ENCODE results near the gene CCDC142. TPM values are rescaled to one million over a fixed set of nuclear protein-coding genes. Genes with fewer than 3 reads are reported as not detected.
"Not testable (repeated sequence)": the region's sequence is repeated elsewhere in the genome, so short reads cannot be mapped to it uniquely, and the experiment has no call there.

CCDC142 gene
- total RNA-seq, 1 experiment from 2014 or later: 7.8 TPM

GRCh38 chr2:74499267-74499939 is 16.6 kb upstream of the CCDC142 start, which contains the start of gene LBX2:
Gene LBX2 (minus strand): TSS chr2:74499603. CDS start chr2:74499537, 66 bp downstream.
- DNase-seq (ENCODE audit: low read depth): no peak

- peak; percentile 65 for DNase-seq (ENCODE audit: low read depth)
These were observed 15.9 kb upstream of the CCDC142 start for GRCh38 chr2:74498500-74499266.

- peak; percentile 24 for DNase-seq (ENCODE audit: low read depth)
These were observed 15.1 kb upstream of the CCDC142 start for GRCh38 chr2:74497777-74498499.

GRCh38 chr2:74496997-74497776 is 14.4 kb upstream of the CCDC142 start:
- no peak for DNase-seq (ENCODE audit: low read depth)

- DNase-seq (ENCODE audit: low read depth): no peak
These were observed 12.6 kb upstream of the CCDC142 start for GRCh38 chr2:74495440-74495839.

GRCh38 chr2:74493546-74493945 is 10.7 kb upstream of the CCDC142 start:
- peak; percentile 46 for DNase-seq (ENCODE audit: low read depth)

GRCh38 chr2:74491648-74492544 is 9.1 kb upstream of the CCDC142 start:
- no peak for DNase-seq (ENCODE audit: low read depth)

- DNase-seq (ENCODE audit: low read depth): no peak
These were observed 7.1 kb upstream of the CCDC142 start for GRCh38 chr2:74489906-74490305.

GRCh38 chr2:74488643-74489481 is 6.1 kb upstream of the CCDC142 start:
- no peak for DNase-seq (ENCODE audit: low read depth)

GRCh38 chr2:74486141-74486540 is 3.3 kb upstream of the CCDC142 start:
- no peak for DNase-seq (ENCODE audit: low read depth)

- DNase-seq (ENCODE audit: low read depth): not testable (repeated sequence)
These were observed 922 bp upstream of the CCDC142 start for GRCh38 chr2:74483675-74484164.

- DNase-seq (ENCODE audit: low read depth): no peak
These were observed 617 bp downstream of the CCDC142 start for GRCh38 chr2:74481961-74482800.

GRCh38 chr2:74481431-74481830 is 1.4 kb downstream of the CCDC142 start:
- no peak for DNase-seq (ENCODE audit: low read depth)

- no peak for DNase-seq (ENCODE audit: low read depth)
These were observed 7.9 kb downstream of the CCDC142 start for GRCh38 chr2:74474899-74475298.

- no peak for DNase-seq (ENCODE audit: low read depth)
These were observed 8.3 kb downstream of the CCDC142 start for GRCh38 chr2:74474481-74474880.

GRCh38 chr2:74472945-74473258 is 9.9 kb downstream of the CCDC142 start:
- DNase-seq (ENCODE audit: low read depth): no peak

GRCh38 chr2:74472086-74472944 is 10.5 kb downstream of the CCDC142 start, which contains the start of gene MRPL53:
Gene MRPL53 (minus strand): TSS chr2:74472680. CDS start chr2:74472660, 20 bp downstream.
- DNase-seq (ENCODE audit: low read depth): peak; percentile 89
